ENCODE results near the gene CT45A9. TPM values are rescaled to one million over a fixed set of nuclear protein-coding genes. Genes with fewer than 3 reads are reported as not detected.

Gene CT45A9
- total and polyA plus RNA-seq, 2 experiments from 2014 or later, result not detected

- H3K27me3 Mint-ChIP-seq (ENCODE audit: insufficient read depth, low read depth, poor library complexity), result no peaks in the 10 kb centered on the region
- H3K4me1 ChIP-seq (ENCODE audit: insufficient read depth), result no peaks in the 10 kb centered on the region
- no peak overlapping the region for H3K4me3 ChIP-seq
- no peaks in the 10 kb centered on the region for H3K36me3 ChIP-seq (ENCODE audit: insufficient read depth)
- no peak for DNase-seq (ENCODE audit: low spot score)
- H3K9me3 Mint-ChIP-seq, result peaks cover 23% of the 10 kb centered on the region
- H3K4me2 ChIP-seq, result no peak overlapping the region
- H3K9me2 ChIP-seq (ENCODE audit: insufficient read depth), result no peaks in the 10 kb centered on the region
- H3K27me3 ChIP-seq (ENCODE audit: insufficient read depth), result no peaks in the 10 kb centered on the region
- no peak overlapping the region for H3K27ac ChIP-seq (ENCODE audit: low read depth)
- no peak overlapping the region for H2AFZ ChIP-seq
- H3K79me2 ChIP-seq (replicated peaks; ENCODE audit: insufficient read depth), result no peaks in the 10 kb centered on the region
- no peak overlapping the region for H3K27ac Mint-ChIP-seq
- H4K20me1 ChIP-seq (replicated peaks; ENCODE audit: insufficient read depth), result no peaks in the 10 kb centered on the region
- H3F3A ChIP-seq (replicated peaks; ENCODE audit: low read depth), result no peaks in the 10 kb centered on the region
- no peak overlapping the region for H3K4me3 Mint-ChIP-seq
- H3K36me3 Mint-ChIP-seq (ENCODE audit: low read depth), result peaks cover 3% of the 10 kb centered on the region; the same call in 2 of the 3 replicates
- ATAC-seq, result no peak
- no peak for TF ChIP-seq NANOG (IDR thresholded peaks at IDR 0.05; ENCODE audit: borderline replicate concordance)
- no peaks in the 10 kb centered on the region for H3K4me1 Mint-ChIP-seq
Measured at GRCh38 chrX:135892781-135893180, 21.2 kb upstream of the CT45A9 start.

DNA sequence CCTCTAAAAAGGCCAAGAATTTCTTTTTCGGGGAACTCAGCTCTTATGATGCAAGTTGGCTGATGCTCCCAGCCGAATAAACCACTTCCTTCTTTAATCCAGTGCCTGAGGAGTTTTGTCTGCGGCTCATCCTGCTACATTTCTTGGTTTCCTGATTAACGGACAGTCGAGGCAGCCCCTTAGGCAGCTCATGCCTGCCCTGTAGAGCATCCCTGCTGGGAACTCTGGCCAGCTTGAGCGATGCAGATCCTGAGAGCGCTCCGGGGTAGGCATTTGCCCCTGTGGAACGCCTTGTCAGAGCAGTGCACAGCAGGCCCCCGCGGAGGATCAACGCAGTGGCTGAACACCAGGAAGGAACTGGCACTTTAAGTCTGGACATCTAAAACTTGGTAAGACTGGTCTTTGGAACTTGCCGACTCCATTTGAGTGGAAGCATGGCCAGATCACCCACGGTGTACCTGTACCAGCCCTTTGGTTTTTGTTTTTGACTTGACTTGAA lies 18.5 kb upstream of the CT45A9 start:
- no peak for ATAC-seq
- Histone ChIP-seq H3K27ac (ENCODE audit: low read depth) (no peak overlapping the region), H3F3A (replicated peaks; ENCODE audit: low read depth) (no peaks in the 10 kb centered on the region), H3K4me2 (no peak overlapping the region), H3K27me3 (ENCODE audit: insufficient read depth) (no peaks in the 10 kb centered on the region), H3K9me2 (ENCODE audit: insufficient read depth) (no peaks in the 10 kb centered on the region), H3K4me1 (ENCODE audit: insufficient read depth) (no peaks in the 10 kb centered on the region), H3K79me2 (replicated peaks; ENCODE audit: insufficient read depth) (no peaks in the 10 kb centered on the region), H3K4me3 (no peak overlapping the region), H4K20me1 (replicated peaks; ENCODE audit: insufficient read depth) (no peaks in the 10 kb centered on the region), H3K36me3 (ENCODE audit: insufficient read depth) (no peaks in the 10 kb centered on the region), H2AFZ (no peak overlapping the region)
- Mint-ChIP-seq H3K4me3 (no peak overlapping the region), H3K27ac (no peak overlapping the region), H3K36me3 (ENCODE audit: low read depth) (peaks cover 3% of the 10 kb centered on the region; the same call in 2 of the 3 replicates), H3K4me1 (no peaks in the 10 kb centered on the region), H3K27me3 (ENCODE audit: insufficient read depth, low read depth, poor library complexity) (no peaks in the 10 kb centered on the region), H3K9me3 (peaks cover 23% of the 10 kb centered on the region)
- TF ChIP-seq CREB1 (CRISPR knock-in tag; IDR thresholded peaks at IDR 0.05; ENCODE audit: low read depth) (no peak), POLR2AphosphoS5 (IDR thresholded peaks at IDR 0.05; ENCODE audit: low read depth) (no peak), EZH2 (IDR thresholded peaks at IDR 0.05; ENCODE audit: low read depth, unreplicated experiment) (no peak), STAT1 (IDR thresholded peaks at IDR 0.05; ENCODE audit: unreplicated experiment) (no peak), EZH2phosphoT487 (IDR thresholded peaks at IDR 0.05; ENCODE audit: unreplicated experiment) (no peak), JUNB (IDR thresholded peaks at IDR 0.05; ENCODE audit: unreplicated experiment) (no peak), REST (IDR thresholded peaks at IDR 0.05; ENCODE audit: unreplicated experiment) (no peak), NANOG (IDR thresholded peaks at IDR 0.05; ENCODE audit: borderline replicate concordance) (no peak), ZNF114 (CRISPR knock-in tag; IDR thresholded peaks at IDR 0.05) (no peak), ETS1 (IDR thresholded peaks at IDR 0.05) (no peak), ZNF462 (CRISPR knock-in tag; IDR thresholded peaks at IDR 0.05) (no peak)
- no peak for DNase-seq (ENCODE audit: low spot score)
